ENCODE measurements around the gene WWOX. TPM values are rescaled to one million over a fixed set of nuclear protein-coding genes. Genes with fewer than 3 reads are reported as not detected.

Gene WWOX
- total RNA-seq, 4 donors from 2014 or later, result 12.9 to 53.5 (median 25.6) TPM

GRCh38 chr16:78242239-78242630 is 142.8 kb downstream of the WWOX start:
- no peaks in the 10 kb centered on the region for H3K9me3 ChIP-seq
- WGBS, 2 donors (ENCODE audit: low coverage in 1 of 2), result 25 to 34% methylated on average over 5 of the region's 5 CpGs
- H3K27me3 ChIP-seq, result no peaks in the 10 kb centered on the region
- H3K27ac ChIP-seq, result no peak overlapping the region
- TF ChIP-seq EP300 (IDR thresholded peaks at IDR 0.05) (no peak), POLR2A (IDR thresholded peaks at IDR 0.05) (no peak)
- H3K4me1 ChIP-seq, result peaks cover 0 to 5% (median 0%) of the 10 kb centered on the region in 3 donors
- H3K36me3 ChIP-seq, result no peaks in the 10 kb centered on the region
- ATAC-seq, result no peak
- H3K4me3 ChIP-seq, result no peak overlapping the region

GRCh38 chr16:78244131-78244895 is 144.9 kb downstream of the WWOX start:
- Histone ChIP-seq H3K4me3 (no peak overlapping the region), H3K4me1 (peaks cover 0 to 5% (median 0%) of the 10 kb centered on the region in 3 donors), H3K27ac (no peak overlapping the region), H3K36me3 (no peaks in the 10 kb centered on the region), H3K9me3 (no peaks in the 10 kb centered on the region), H3K27me3 (no peaks in the 10 kb centered on the region)
- 64 to 100% methylated on average over 5 to 6 of the region's 9 CpGs for WGBS, 2 donors (ENCODE audit: low coverage in 1 of 2)
- TF ChIP-seq POLR2AphosphoS5 (IDR thresholded peaks at IDR 0.05) (no peak), POLR2A (IDR thresholded peaks at IDR 0.05) (no peak), EP300 (IDR thresholded peaks at IDR 0.05) (no peak), CTCF (IDR thresholded peaks at IDR 0.05) (no peak)
- ATAC-seq, result no peak

GRCh38 chr16:78246559-78246958 is 147.1 kb downstream of the WWOX start:
- Histone ChIP-seq H3K27ac (no peak overlapping the region), H3K36me3 (no peaks in the 10 kb centered on the region), H3K4me3 (no peak overlapping the region), H3K27me3 (no peaks in the 10 kb centered on the region), H3K9me3 (no peaks in the 10 kb centered on the region), H3K4me1 (peaks cover 0 to 5% (median 0%) of the 10 kb centered on the region in 3 donors)
- TF ChIP-seq EP300 (IDR thresholded peaks at IDR 0.05), result no peak
- TF ChIP-seq POLR2A (IDR thresholded peaks at IDR 0.05), result no peak
- TF ChIP-seq CTCF (IDR thresholded peaks at IDR 0.05), result no peak
- TF ChIP-seq POLR2AphosphoS5 (IDR thresholded peaks at IDR 0.05), result no peak
- WGBS, 2 donors (ENCODE audit: low coverage in 1 of 2), result 72% methylated on average over 4 to 5 of the region's 9 CpGs
- no peak for ATAC-seq

DNA sequence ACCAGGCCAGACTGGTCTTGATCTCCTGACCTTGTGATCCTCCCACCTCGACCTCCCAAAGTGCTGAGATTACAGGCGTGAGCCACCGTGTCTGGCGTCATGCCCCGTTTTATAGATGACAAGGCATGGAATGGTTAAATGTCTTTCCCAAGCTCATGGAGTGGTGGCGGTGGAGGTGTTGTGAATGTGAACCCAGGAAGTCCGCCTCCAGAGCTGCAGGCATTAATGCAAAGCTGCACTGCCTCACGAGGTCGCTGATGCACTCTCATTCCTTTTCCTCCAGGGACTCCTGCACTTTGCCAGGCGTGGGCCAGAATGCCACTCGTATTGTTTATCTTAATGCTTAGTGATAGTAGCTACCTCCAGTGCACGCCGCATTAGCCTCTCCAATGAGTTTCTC is 149.6 kb downstream of the WWOX start:
- TF ChIP-seq POLR2A (IDR thresholded peaks at IDR 0.05) (no peak), CTCF (IDR thresholded peaks at IDR 0.05) (peak in 1 of 4 experiments; percentile 27), EP300 (IDR thresholded peaks at IDR 0.05) (no peak)
- no peak for ATAC-seq
- no peaks in the 10 kb centered on the region for H3K27me3 ChIP-seq
- H3K27ac ChIP-seq, result no peak overlapping the region
- no peak overlapping the region for H3K4me3 ChIP-seq
- no peaks in the 10 kb centered on the region for H3K9me3 ChIP-seq
- H3K4me1 ChIP-seq, result no peaks in the 10 kb centered on the region
- no peaks in the 10 kb centered on the region for H3K36me3 ChIP-seq
- WGBS, 2 donors (ENCODE audit: low coverage in 1 of 2), result 60 to 66% methylated on average over 8 to 11 of the region's 13 CpGs

GRCh38 chr16:78249832-78250231 is 150.4 kb downstream of the WWOX start:
- ATAC-seq, result no peak
- Histone ChIP-seq H3K4me3 (no peak overlapping the region), H3K36me3 (no peaks in the 10 kb centered on the region), H3K27me3 (no peaks in the 10 kb centered on the region), H3K27ac (no peak overlapping the region), H3K4me1 (no peaks in the 10 kb centered on the region), H3K9me3 (no peaks in the 10 kb centered on the region)
- 88 to 94% methylated on average over 2 to 3 of the region's 3 CpGs for WGBS, 2 donors (ENCODE audit: low coverage in 1 of 2)
- TF ChIP-seq POLR2AphosphoS5 (IDR thresholded peaks at IDR 0.05) (no peak), CTCF (IDR thresholded peaks at IDR 0.05) (no peak), EP300 (IDR thresholded peaks at IDR 0.05) (no peak), POLR2A (IDR thresholded peaks at IDR 0.05) (no peak)

Data from gastroesophageal sphincter (tissue), 4 donors.